H1 (cell line): ENCODE measurements around the gene IL2RA.

ENCODE experiments used
- ASH2L ChIP-seq: fragments of 200-600, 300-600 bp; sonication (generic); IDR thresholded peaks from one replicate; pipeline ENCODE4 v1.7.1; 2017; ENCODE audit warnings: low read length
- CEBPB ChIP-seq: IDR thresholded peaks from 2 replicates; pipeline ENCODE4 v1.6.1; 2012; ENCODE audit warnings: low read depth, low read length
- EGR1 ChIP-seq: IDR thresholded peaks from 2 replicates; pipeline ENCODE4 v1.6.1; 2011; ENCODE audit warnings: low read depth, low read length, borderline replicate concordance
- EP300 ChIP-seq, 2 experiments: IDR thresholded peaks; 1 replicate in 1 of 2; 2 replicates in 1 of 2; pipeline ENCODE4 v1.6.1; 2011 to 2012; ENCODE audit warnings: low read depth in 2 of 2, low read length in 2 of 2, mild to moderate bottlenecking in 2 of 2, borderline replicate concordance in 1 of 2, inconsistent platforms in 1 of 2, moderate library complexity in 1 of 2
- EZH2 ChIP-seq: fragments of 200-600 bp; sonication (generic); IDR thresholded peaks from 2 replicates; pipeline ENCODE4 v1.7.1; 2012; ENCODE audit warnings: low read depth, mild to moderate bottlenecking, moderate library complexity, low read length, inconsistent platforms; ENCODE audit not compliant: severe bottlenecking
- GTF2F1 ChIP-seq: IDR thresholded peaks from 2 replicates; pipeline ENCODE4 v1.6.1; 2012; ENCODE audit warnings: low read depth, low read length, improper control_type of control experiment, borderline replicate concordance
- HDAC6 ChIP-seq: IDR thresholded peaks from one replicate; pipeline ENCODE4 v1.7.1; 2012; ENCODE audit warnings: low read depth, mild to moderate bottlenecking, inconsistent platforms, low read length, moderate library complexity
- POLR2A ChIP-seq, 2 experiments: IDR thresholded peaks; 1 replicate in 1 of 2; 2 replicates in 1 of 2; pipeline ENCODE4 v1.6.1; 2011; ENCODE audit warnings: low read depth in 2 of 2, low read length in 2 of 2, mild to moderate bottlenecking in 2 of 2; ENCODE audit errors: control extremely low read depth in 1 of 2
- RAD21 ChIP-seq, 2 experiments: IDR thresholded peaks in 1 of 2; conservative IDR thresholded peaks in 1 of 2; 2 replicates each; pipeline ENCODE4 v1.6.1; 2011; ENCODE audit warnings: low read depth in 2 of 2, low read length in 2 of 2, improper control_type of control experiment in 1 of 2, inconsistent platforms in 1 of 2, mild to moderate bottlenecking in 1 of 2, moderate library complexity in 1 of 2
- RFX5 ChIP-seq: IDR thresholded peaks from 2 replicates; pipeline ENCODE4 v1.6.1; 2011; ENCODE audit warnings: low read depth, low read length, improper control_type of control experiment, borderline replicate concordance
- TAF1 ChIP-seq: IDR thresholded peaks from 2 replicates; pipeline ENCODE4 v1.6.1; 2011; ENCODE audit warnings: mild to moderate bottlenecking, low read depth, low read length
- ZNF274 ChIP-seq: IDR thresholded peaks from 2 replicates; pipeline ENCODE4 v1.7.0; 2012; ENCODE audit warnings: low read length, borderline replicate concordance; ENCODE audit errors: extremely low read depth
- TF ChIP-seq, protein P1 (sequence below), 3 experiments: IDR thresholded peaks; 1 replicate in 2 of 3; 2 replicates in 1 of 3; pipeline versions ENCODE4 v1.5.1 to v1.6.1; 2011; ENCODE audit warnings: low read length in 3 of 3, mild to moderate bottlenecking in 3 of 3, inconsistent platforms in 2 of 3, low read depth in 1 of 3, moderate library complexity in 1 of 3; ENCODE audit not compliant: insufficient read depth in 1 of 3; ENCODE audit errors: control extremely low read depth in 1 of 3
- TF ChIP-seq, protein P2 (sequence below): IDR thresholded peaks from 2 replicates; pipeline ENCODE4 v1.6.1; 2012; ENCODE audit warnings: inconsistent platforms

DNA sequence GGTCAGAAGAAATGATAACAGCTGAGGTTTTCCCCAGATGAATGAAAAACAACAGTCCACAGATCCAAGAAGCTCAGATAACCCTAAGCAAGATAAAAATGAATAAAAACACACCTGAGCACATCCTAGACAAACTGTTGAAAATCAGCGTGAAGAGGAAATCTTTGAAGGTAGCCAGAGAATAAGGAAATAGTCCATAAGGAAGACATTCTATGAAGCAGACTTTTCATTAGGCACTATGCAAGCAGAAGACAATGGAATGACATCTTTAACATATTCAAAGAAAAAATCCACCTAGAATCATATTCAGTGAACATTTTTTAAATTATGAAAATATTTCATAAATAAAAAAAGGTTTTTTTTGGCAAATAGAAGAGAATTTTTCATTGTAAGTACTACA lies 69.8 kb downstream of the IL2RA start:
- TF ChIP-seq ZNF274, result no peak
- no peak for TF ChIP-seq EZH2
- TF ChIP-seq, protein P1, sequence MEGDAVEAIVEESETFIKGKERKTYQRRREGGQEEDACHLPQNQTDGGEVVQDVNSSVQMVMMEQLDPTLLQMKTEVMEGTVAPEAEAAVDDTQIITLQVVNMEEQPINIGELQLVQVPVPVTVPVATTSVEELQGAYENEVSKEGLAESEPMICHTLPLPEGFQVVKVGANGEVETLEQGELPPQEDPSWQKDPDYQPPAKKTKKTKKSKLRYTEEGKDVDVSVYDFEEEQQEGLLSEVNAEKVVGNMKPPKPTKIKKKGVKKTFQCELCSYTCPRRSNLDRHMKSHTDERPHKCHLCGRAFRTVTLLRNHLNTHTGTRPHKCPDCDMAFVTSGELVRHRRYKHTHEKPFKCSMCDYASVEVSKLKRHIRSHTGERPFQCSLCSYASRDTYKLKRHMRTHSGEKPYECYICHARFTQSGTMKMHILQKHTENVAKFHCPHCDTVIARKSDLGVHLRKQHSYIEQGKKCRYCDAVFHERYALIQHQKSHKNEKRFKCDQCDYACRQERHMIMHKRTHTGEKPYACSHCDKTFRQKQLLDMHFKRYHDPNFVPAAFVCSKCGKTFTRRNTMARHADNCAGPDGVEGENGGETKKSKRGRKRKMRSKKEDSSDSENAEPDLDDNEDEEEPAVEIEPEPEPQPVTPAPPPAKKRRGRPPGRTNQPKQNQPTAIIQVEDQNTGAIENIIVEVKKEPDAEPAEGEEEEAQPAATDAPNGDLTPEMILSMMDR (IDR thresholded peaks at IDR 0.05; ENCODE audit: control extremely low read depth in 1 of 3, insufficient read depth in 1 of 3, low read depth in 1 of 3, low read length in 3 of 3), result no peak
- TF ChIP-seq TAF1, result no peak
- no peak for TF ChIP-seq RAD21 (IDR thresholded peaks at IDR 0.05 in 1 of 2, conservative IDR thresholded peaks at IDR 0.05 in 1 of 2; ENCODE audit: low read depth in 2 of 2, low read length in 2 of 2)
- TF ChIP-seq, protein P2, sequence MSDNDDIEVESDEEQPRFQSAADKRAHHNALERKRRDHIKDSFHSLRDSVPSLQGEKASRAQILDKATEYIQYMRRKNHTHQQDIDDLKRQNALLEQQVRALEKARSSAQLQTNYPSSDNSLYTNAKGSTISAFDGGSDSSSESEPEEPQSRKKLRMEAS, result no peak
- no peak for TF ChIP-seq RFX5
- TF ChIP-seq HDAC6, result no peak
- no peak for TF ChIP-seq CEBPB
- no peak for TF ChIP-seq EGR1
- no peak for TF ChIP-seq GTF2F1
- no peak for TF ChIP-seq ASH2L
- no peak for TF ChIP-seq POLR2A (IDR thresholded peaks at IDR 0.05; ENCODE audit: control extremely low read depth in 1 of 2, low read depth in 2 of 2, low read length in 2 of 2)
- no peak for TF ChIP-seq EP300 (IDR thresholded peaks at IDR 0.05; ENCODE audit: borderline replicate concordance in 1 of 2, low read depth in 2 of 2, low read length in 2 of 2)
